ENCODE data around the gene SPAG9.
"Not testable (repeated sequence)": the region's sequence is repeated elsewhere in the genome, so short reads cannot be mapped to it uniquely, and the experiment has no call there.

The SPAG9 gene

DNA sequence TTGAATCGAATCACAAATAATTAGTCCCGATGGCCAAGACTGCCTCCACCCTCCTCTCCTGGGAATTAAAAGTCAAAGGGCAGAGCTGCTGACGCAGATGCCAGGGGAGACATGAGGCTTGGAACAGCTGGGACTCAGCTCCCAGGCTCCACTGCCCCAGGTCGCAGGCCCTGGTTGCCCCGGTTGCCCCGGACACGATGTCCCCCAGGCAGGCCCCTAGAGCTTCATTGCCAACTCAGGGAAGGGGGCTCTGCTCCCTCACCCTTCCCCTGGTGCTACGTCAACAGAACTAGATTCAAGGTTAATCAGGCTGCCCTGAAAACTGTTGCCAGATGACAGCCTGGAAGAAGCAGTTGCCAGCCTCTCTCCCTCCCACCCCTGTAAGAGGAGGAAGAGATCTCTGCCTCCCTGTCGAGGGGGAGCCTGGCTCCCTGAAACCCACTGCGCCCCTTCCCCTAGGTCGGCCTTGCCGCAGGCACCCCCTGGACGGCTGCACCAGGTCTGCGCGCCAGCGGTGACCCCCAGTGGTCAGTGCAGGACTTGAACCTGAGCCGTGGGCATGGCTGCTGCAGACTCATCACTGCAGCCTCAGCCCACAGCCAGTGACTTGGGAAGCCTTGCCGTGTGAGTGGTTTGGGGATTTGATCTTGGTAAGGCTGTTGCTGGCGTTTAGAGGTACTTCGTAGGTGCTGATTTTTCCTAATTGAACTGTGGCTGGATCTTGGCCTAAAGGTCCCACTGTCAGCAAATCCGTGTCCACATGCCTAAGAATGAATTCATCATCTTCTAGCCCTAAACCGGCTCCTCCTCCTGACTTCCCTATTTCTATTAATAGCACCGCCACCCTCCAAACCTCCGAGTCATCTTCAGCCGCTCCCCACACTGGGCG is 170.4 kb downstream of the SPAG9 start:
- peak; percentile 66 for DNase-seq

DNA sequence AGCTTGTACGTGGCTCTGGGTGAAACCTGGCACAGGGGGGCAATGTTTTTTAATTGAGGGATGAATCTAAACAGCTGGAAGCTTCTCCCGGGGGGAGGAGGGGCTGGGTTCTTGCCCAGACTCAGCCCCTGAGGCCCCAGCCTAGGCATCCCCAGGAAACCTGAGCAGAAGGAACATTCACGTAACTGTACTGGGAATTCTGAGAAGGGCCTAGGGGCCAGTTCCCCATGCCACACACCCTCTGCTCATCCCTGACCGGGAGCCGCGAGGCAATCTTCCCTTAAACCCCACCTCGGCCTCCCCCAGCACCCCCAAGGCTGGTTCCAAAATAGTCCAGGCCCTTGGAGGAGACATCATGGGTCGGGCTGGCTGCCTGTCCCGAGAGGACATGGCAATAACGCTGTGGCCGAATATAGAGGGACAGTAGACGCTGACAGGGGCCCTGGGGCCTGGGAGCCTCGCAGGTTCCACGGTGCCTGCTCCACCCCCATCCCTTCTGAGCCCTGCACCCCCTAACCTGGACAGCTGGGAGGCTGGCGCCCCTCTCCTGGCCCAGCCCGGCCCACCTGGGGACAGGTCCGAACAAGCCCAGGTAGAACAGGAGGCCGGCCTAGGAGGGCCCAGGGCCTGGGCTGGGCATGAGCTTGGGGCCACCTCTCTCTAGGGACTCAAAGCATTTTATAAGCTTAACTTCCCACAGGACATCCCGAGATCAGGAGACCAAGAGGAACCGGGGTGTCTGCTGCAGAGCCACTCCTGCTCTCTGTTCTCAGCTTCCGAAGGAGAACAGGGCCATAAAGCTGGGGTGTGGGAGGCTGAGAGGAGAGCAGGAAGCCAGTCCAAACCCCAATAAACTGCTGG is 171.3 kb downstream of the SPAG9 start:
- DNase-seq, result no peak

DNA sequence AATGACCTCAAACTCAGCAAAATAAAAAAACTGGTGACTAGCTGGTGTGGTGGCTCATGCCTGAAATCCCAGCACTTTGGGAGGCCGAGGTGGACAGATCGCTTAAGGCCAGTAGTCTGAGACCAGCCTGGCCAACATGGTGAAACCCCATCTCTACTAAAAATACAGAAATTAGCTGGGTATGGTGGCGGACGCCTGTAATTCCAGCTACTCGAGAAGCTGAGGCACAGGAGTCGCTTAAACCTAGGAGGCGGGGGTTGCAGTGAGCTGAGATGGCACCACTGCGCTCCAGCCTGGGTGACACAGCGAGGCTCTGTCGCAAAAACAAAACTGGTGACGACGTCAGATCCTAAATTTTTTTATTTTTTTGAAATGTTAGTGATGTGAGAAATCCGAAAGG is 172.0 kb downstream of the SPAG9 start:
- no peak for DNase-seq

DNA sequence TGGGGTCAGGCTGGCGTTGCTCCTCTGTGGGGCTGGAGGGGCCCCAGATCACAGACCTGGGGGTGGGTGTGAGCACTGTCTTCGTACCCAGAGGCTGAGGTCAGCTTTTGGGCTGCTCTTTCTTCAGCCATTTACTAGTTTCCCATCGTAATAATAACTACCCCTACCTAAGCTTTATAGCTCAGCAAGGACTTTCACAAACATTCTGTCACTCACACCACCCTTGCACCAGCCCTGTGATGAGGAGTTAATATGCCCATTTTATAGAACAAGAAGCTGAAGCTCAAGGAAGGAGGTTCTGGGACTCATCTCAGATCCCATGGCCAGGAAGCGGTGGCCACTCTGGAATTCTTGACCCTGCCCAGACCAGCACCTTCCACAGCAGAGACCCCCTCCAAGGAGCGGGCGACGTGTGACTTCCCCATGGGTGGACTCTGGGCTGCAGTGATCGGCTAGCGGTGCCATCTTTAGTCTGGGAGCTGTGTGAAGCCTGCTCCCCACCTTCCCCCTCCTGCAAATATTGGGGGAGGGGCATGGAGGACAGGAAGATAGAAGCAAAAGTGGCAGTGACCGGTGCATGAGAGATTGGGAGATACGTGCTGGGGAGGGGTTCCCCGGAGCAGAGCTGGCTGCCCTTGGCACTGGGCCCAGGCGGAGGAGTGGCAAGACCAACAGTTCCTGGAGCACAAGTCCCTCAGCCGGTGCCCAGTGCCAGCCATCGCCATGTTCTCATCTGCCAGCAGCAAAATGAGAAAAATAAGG is 172.7 kb downstream of the SPAG9 start:
- DNase-seq, result peak; percentile 32

DNA sequence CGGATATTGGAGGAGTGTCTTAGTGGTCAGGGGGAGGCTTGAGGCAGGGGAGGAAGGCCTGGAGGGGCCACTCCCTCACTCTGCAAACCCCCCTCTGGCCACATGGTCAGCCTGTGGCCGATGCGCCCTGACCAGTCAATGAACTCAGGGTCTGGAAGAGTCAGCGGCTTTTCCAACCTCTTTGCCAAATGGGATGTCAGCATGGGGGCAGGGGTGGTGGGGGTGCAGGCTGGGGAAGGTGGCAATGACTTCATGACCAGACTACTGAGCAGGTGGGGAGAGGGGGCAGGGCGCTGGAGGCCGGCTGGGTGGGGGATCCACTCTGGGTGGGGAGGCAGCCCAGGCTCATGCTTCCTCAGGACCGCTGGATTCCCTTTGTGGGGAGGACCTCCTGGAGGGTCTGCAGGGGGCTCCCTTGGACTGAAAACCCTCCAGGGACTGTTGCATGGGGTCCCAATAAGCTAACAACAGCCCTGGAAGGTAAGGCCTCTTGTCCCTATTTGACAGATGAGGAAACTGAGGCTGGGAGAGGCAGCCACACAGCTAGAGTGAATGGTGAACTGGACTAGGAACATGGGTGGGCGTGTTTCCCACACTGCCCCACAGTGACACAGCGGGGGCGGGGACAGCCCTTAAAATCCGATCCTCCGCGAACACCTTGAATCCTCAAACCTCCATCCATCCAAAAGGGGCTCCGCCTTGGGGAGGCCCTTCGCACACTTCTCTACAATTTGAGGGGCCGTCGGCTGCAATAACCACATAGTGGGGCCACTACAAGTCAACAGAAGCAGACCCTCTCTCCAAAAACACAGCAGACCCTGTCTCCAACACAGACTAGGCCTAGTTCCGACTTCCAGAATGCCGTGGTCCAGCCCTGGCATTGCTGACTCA is 173.5 kb downstream of the SPAG9 start:
- DNase-seq, result no peak

DNA sequence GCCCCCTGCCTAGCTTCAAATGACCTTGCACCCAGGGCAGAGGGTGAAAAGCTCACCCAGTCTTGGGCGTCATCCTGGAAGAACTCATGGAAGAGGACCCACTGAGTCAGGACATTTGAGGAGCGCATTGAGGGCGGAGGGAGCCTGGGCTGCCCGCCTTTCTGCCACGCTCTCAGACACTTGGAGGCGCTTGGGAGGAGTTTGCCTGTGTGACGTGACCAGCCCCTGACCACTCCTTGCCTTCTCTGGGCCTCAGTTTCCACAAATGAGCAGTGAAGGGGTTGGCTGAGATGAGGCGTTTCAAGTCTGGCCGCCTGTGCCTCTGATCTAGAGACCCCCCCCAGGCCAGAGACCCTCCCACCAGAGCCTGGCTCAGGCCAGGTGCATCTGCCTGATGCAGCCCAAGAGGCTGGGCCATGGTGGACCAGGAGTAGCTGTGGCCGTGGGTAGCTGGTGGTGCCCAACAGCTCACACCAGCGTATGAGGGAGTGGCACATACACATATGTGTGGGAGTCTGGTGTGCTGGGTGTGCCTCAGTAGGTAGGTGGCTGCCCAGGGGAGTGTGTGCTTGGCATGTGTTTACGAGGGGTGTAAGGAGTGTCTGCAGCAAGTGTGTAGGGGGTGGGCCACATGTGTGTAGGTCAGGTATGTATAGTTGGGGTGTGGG is 174.3 kb downstream of the SPAG9 start:
- DNase-seq, result no peak

DNA sequence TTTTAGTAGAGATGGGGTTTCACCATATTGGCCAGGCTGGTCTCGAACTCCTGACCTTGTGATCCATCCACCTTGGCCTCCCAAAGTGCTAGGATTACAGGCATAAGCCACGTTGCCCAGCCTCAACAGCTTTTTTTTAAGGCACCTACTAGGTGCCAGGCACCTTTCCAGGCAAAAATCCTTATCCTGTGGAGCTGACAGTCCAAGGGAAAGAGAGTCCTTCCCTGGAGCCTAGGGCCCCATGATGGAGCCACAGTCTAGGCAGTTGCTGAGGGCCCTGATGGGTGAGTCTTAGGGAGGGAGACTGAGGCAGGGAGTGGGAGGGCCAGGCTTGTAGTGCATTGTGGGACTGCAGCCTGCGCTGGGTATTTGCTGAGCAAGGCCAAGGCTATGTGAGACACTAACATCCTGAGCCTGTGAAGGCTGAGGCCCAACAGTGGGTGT is 174.9 kb downstream of the SPAG9 start:
- DNase-seq, result no peak

DNA sequence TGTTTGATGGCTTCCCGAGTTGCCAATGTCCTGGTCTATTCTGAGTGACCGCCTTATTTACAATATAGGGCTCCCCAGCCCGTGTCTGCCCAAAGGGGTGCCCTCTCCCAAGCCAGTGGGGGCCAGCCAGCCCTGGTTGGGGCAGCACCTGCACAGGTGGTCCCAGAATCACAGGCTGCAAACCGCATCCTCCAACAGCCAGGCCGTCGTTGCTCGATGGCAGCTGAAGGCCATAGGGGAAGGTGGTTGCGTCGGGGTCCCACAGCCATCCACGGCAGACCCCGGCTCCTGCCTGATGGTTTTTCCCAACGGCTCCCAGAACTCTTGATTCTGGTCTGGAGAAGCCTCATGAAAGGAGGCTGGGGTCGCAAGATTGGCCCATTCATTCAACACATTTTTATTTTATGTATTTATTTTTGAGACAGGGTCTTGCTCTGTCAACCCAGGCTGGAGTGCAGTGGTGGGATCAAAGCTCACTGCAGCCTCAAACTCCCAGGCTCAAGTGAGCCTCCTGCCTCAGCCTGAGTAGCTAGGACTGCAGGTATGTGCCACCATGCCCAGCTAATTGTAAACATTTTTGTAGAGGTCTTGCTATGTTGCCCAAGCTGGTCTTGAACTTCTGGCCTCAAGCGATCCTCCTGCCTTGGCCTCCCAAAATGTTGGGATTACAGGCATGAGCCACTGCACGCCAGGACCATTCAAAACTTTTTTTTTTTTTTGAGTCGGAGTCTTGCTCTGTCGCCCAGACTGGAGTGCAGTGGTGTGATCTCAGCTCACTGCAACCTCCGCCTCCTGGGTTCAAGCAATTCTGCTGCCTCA is 175.6 kb downstream of the SPAG9 start:
- no peak for DNase-seq

DNA sequence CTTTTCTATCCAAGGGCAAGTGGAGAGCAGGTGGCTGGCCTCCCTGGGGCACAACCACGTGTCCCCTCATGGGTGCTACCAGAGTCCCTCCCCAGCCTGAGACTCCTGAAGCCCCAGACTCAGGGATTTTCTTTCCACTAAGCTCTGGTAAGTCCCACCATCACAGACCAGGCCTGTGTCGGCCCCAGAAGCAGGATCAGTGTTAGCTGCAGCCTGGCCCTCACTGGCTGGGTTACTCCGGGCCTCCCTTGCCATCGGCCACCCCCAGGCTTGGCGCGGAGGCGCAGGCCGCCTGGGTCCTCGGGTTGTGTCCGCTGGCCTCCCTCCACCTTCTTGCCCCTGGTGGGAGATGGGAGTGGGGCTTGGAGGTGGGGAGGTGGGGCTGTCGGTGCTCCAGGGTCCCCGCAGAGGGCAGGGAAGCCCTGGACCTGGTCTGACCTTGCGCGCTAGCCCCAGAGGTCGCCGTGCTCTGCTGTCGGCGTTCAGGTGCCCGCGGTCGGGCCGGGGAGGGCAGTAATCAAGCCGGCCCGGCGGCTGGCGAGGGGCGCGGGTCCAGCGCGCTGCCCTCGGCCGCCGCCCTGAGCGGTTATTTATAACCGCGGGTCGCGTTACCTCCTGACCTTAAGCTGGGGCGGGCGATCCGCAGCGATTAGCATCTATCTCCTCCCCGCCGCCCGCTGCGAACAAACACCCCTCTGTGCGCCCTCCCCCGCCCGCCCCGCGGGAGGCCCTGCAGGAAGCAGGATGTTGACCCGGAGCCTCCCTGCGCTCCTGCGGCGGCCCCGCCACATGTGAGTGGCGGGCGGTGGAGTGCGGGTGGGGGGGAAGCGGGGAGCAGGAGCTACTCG is 176.4 kb downstream of the SPAG9 start:
- peak; percentile 76 for DNase-seq

DNA sequence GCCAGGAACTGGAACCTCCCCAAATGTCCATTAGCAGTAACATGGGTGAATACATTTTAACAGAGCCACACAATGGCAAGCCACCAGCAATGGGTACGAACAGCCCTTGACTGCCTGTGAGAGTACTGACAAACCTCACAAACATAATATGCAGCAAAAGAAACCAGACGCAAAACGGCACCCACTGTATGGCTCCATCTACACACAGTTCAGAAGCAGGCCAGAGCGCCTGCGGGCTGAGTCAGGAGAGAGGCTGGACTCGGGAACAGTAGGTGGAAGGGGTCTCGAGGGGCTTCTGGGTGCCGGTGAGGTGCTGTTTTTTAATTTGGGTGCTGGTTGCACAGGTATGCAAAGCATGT is 177.1 kb downstream of the SPAG9 start:
- no peak for DNase-seq

DNA sequence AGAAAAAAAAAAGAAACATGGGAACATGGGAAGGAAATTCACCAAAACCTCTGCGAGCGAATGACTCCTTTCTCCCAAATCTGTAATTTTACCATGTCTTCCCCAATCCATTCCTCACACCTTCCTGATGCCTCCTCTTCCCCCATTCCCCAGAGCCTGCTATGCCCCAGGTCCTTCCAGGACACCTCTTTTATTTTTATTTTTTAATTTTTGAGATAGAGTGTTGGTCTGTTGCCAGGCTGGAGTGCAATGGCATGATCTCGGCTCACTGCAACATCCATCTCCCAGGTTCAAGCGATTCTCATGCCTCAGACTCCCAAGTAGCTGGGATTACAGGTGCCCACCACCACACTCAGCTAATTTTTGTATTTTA is 179.0 kb downstream of the SPAG9 start:
- DNase-seq, result not testable (repeated sequence)

DNA sequence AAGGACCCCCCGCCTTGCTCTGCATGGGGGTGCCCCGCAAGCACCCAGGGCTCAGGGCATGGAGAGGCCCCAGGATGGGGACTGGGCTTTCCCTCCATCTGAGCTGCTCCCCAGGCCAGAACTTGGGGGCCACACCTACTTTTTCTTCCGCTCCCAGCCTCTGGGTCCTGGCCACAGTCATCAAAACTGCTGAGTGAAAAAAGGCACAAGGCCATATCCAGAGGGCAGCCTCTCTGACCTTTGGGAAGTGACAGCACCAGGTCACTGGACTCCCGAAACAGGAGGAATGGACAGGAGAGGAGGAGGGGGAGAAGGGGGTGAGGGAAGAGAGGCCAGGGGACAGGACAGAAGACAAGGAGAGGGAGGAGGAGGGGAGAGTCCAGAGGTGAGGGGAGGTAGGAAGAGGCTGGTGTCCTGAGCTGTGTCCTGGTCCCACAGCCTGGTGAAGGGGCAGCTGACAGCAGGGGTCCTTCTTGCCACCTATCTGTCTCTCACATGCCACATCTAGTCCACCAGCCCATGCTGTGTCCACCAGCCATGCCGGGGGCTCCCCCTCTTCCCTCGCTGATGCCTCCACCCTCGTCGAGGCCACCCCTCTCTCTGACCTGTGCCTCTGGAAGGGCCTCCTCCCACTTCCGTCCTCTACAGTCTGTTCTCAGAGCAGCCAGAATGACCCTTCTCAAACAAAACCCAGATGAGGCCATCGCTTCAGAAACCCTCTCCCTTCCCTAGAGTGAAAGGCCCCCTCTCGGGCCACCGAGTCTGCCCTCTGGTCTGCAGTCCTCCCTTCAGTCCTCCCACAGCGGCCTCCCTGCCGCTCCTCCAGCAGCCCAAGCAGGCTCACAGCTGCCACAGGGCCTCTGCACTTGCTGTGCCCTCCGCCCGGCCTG is 180.6 kb downstream of the SPAG9 start:
- no peak for DNase-seq

DNA sequence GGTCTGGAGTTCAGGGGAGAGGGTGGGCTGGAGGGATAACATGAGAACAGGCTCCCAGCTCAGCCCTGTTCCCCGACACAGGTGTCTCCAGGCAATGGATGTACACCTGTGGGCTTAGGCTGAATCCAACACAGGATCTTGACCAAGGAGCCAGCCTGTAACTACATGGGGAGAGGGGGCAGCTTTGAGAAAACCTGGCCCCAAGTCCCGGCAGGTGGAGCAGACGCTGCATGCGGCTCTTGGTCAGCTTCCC is 181.2 kb downstream of the SPAG9 start:
- no peak for DNase-seq

DNA sequence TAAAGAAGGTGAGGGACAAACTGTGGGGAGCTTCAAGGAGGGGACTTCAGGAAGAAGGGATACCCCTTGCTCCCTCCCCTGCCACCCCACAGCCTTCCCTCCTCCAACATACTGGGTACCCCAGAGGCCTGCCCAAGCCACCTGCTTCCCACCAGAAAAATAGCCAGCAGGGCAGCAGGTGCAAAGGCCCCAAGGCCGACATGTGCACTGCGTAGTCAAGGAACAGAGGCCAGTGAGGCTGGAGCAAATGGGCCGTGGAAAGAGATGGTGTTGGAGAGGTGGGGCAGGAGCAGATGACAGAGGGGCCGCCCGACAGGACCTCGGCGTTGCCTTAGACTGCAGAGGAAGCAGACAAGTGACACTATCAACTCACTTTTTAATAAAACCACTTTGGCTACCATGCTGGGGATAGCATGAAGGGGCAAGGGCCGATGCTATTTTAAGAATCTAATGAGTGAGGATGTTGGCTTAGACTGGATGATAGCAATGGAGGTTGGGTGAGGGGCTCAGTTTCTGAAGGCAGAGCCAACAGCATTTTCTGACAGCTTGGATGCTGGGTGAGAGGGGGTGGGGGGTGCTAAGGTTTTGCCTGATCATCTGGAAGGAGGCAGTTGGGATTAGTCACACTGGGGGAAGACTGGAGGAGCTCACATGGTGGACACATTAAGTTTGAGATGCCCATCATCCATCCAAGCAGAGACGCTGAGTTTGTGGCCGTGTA is 181.7 kb downstream of the SPAG9 start:
- DNase-seq, result no peak

DNA sequence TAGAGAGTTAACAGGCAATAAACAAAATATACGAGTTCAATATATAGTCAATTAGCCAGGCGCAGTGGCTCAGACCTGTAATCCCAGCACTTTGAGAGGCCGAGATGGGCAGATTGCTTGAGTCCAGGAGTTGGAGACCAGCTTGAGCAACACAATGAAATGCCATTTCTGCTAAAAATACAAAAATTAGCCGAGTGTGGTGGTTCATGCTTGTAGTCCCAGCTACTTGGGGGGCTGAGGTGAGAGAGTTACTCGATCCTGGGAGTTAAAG is 184.7 kb downstream of the SPAG9 start:
- DNase-seq, result no peak

DNA sequence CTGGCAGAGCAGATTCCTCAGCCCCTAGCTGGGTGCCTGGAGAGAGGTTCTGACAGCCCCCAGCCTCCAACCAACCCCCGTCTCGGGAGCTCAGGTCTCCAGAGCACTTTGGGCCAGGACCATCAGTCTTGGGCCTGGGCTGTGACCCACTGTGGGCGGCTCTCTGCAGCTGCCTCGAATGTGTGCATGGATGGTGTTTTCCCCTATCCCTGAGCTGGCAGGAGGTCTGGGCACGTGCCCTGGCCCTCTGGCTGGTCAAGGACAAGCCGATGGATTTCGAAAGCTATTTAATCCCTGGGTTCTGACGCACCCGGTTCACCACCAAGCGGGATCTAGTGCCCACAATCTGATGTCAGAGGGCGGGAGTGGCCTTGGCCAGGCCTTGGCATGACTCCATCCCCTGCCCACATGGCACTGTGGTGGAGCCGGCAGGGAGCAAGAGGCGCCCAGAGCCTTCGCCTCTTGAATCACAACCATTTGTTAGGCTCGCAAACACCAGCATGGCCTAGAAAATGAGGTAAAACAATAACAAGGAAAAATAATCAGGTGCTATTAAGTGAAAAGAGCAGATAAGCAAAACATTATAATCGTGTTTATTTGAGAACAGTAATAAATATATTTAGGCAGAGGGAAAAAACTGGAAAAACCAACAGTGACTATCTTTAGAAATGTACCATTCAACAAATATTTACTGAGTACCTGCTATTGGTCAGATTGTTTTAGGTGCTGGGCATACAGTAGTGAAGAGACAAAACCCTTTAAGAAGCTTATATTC is 185.3 kb downstream of the SPAG9 start:
- DNase-seq, result peak; percentile 71

DNA sequence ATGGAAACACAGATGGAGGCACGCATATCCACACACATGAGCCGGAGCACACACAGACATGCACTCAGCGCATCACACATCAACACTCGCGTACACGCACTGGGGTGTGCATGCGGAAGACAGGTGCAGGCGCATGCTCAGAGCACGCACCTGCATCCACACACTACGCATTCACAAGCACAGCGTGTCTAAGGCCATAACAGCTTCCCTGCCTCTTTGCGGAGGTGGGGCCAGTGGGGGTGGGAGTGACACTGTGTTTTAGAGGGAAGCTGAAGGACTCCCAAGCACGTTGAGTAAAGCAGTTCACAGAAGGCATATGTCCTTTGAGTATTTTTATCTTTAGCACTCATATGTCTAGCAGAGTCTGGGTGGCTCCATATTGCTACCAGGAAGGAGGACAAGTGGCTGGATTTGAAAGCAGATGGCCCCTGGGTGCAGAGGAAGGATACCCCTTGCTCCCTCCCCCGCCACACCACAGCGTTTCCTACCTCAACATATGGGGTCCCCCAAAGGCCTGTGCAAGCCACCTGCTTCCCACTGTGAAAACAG is 185.9 kb downstream of the SPAG9 start:
- DNase-seq, result no peak

Measured in CD4-positive, alpha-beta T cell treated with Interleukin-15 for 1 hour (primary cell).